Left lobe of liver (tissue), 2 donors: ENCODE results near the gene HDHD5. TPM values are rescaled to one million over a fixed set of nuclear protein-coding genes. Genes with fewer than 3 reads are reported as not detected.

Experiments used
- ATAC-seq: fragments of 200-7000 bp; cut with Tn5 transposase; one replicate; pipeline ENCODE4 v1.9.1; 2020; ENCODE audit warnings: mild to moderate bottlenecking, moderate library complexity
- DNase-seq: peaks from one replicate; pipeline ENCODE4 v3.0.0-alpha.2; 2020; ENCODE audit warnings: low spot score
- total RNA-seq: library from RNA; stranded (reverse); gene quantifications from one replicate; pipeline ENCODE4 v1.2.1, GENCODE V29; 2021
- donor health status: DM: no; HTN: no; CAD: no; lungs with moderate emphysema.
- donor health status: DM: no; HTN: yes; CAD: no.

HDHD5 gene
- total RNA-seq, 1 donor from 2014 or later: 31.7 TPM

DNA sequence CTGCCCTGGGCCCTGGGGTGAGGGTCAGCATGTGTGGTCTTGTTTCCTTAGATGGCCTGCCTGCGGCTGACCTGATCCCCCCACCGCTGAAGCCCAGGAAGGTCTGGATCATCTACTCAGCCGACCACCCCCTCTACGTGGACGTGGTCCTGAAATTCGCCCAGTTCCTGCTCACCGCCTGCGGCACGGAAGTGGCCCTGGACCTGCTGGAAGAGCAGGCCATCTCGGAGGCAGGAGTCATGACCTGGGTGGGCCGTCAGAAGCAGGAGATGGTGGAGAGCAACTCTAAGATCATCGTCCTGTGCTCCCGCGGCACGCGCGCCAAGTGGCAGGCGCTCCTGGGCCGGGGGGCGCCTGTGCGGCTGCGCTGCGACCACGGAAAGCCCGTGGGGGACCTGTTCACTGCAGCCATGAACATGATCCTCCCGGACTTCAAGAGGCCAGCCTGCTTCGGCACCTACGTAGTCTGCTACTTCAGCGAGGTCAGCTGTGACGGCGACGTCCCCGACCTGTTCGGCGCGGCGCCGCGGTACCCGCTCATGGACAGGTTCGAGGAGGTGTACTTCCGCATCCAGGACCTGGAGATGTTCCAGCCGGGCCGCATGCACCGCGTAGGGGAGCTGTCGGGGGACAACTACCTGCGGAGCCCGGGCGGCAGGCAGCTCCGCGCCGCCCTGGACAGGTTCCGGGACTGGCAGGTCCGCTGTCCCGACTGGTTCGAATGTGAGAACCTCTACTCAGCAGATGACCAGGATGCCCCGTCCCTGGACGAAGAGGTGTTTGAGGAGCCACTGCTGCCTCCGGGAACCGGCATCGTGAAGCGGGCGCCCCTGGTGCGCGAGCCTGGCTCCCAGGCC, 50.6 kb downstream of the HDHD5 start:
- DNase-seq: no peak

DNA sequence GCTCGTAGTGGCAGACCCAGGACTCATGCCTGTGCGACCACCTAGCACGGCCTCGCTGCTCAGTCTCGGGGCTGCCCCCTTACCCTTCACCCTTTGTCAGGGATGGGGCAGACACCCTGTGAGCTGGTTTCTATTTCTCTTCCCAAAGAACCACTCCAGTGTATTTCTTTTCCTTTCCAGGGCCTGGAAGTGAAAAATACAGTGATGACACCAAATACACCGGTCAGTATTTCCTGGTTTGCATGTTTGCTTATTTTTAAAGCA, 51.6 kb downstream of the HDHD5 start:
- ATAC-seq: no peak
- no peak for DNase-seq

More for the DNA sequence above, 50.6 kb downstream of the HDHD5 start:
- ATAC-seq: no peak

DNA sequence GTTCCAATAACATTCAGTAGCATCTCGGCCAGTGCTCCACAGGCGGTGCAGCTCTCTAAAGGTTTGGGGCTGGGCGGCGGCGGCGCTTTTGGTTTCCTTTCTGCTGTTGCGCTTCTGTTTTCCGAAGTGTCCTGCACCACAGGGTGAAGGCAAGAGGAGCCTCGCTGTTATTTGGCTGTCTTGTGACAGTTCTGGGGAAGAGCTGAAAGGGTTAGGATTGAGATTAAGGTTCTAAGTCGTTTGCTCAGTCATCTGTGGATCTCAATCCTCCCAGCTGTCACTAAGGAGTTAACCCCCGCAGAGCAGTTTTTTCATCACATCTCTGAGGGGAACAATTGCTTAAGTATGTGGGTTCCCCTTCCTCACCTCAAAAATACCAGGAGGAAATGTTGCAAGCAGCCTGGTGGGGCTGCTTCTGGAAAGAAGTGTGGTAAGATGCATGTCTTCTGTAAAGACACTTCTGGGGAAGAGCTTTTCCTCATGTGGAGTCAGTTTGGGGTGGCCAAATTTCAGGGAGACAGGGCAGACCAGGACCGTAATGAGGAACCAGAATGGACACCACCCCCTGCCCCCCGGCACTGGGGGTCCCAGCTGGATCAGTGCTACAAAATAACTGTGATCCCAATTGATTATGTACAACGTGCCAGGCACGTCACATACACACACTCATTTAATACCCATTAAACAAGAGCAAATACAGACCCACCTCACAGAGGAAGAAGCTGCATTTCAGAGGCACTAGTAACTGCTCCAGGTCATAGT, 52.1 kb downstream of the HDHD5 start:
- DNase-seq (no peak), ATAC-seq (peak; percentile 33)

DNA sequence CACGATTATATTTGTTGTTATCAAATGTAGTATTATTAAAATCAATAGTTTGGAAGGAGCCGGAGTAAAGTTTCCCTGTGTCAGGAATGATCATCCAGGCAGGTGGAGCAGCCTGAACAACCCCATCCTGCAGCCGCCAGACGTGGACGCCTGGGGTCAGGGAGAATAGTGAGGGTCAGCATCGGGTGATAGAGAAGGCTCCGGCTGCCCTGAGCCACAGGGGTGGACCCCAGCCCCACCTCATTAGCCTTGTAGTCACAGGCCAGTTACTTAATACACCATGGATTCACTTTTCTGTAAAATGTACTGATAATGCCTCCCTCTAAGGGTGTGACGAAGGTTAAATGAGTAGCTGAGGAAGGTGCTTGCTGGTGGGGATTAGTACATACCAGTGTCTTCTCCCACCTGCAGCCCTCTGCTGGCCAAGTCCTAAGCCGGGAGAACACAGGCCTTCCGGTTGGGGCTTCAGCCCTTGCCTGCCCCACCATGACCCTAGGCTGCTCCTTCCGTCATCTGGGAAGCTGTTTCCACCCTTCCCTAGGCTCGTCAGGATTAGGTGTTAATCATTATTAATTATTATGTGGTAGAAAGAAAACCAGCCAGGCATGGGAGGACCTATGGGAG, 52.8 kb downstream of the HDHD5 start:
- no peak for DNase-seq

DNA sequence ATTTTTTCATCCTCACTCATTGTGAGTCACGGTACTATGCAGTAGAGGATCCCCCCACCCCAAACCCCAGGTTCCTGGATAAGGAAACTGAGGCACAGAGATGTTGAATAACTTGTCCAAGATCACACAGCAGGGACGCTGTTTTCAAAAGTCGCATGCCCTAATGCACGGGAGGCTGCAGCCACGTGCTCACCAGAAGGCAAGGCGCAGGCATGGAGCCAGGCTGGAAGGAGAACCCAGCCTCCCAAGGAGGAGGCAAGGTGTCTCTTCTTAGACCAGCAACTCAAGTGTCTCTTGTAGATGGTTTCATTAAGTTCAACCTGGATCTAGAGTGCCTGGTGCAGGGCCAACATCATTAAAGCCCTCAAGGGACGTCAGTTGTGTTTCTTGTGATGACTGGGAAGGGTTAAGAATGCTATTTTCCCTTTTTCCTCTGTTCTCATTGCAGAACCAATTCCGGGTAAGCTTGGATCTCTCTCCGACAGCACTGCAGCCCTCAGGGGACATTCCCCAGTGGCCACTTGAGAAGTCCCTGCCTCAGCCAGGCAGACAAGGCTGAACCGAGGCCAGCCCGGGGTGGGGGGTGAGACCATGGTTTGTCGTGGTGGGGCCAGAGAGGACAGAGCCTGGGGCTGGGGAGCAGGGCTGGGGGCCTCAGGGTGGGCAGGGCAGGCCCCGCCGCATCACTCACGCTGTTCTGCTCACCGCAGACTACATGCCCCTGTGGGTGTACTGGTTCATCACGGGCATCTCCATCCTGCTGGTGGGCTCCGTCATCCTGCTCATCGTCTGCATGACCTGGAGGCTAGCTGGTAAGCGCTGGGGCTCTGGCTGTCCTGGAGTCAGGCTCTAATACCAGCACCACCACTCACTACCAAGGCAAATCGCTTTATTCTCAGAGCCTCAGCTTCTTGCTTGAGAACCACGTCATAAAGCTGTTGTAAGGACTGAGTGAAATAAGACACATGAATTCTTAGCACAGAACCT, 53.6 kb downstream of the HDHD5 start:
- ATAC-seq (no peak), DNase-seq (no peak)

More for the DNA sequence above, 52.8 kb downstream of the HDHD5 start:
- ATAC-seq: peak; percentile 35

DNA sequence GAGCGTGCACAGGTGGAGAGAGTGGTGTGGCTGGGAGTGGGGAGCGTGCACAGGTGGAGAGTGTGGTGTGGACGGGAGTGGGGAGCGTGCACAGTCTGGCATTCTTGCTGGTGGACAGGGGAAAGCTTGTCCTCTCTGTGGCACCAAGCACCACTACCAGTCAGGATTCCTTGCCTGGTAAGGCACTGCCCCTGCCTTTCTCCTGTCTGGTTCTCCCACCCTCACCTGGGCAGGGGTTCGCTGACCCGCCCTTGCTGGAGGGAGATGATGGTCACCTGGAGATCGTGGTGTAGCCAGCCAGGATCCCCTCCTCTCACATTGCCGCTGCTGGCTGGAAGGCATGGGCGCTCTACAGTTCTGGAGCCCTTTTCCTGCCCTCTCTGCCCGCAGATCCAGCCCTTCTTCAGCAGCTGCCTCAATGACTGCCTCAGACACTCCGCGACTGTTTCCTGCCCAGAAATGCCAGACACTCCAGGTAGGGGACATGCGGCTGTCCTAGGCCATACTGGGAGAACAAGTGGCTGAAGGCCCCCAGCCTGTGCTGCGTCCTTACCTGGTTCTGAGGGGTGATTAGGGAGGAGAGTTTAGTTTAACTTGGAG, 54.6 kb downstream of the HDHD5 start:
- DNase-seq (no peak), ATAC-seq (no peak)

DNA sequence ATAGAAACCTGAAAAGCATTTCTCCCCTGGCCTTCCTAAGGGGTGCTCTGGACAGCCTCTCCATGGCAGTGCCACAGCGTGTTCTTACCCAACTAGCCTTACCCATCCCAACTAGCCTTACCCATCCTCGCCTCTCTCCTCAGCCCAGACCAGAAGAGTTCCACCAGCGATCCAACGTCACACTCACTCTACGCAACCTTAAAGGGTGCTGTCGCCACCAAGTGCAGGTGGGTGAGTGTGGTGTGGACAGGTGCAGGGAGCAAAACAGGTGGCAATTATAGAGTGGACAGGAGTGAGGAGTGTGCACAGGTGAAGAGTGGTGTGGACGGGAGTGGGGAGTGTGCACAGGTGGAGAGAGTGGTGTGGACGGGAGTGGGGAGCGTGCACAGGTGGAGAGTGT, 55.7 kb downstream of the HDHD5 start:
- DNase-seq (no peak), ATAC-seq (no peak)

DNA sequence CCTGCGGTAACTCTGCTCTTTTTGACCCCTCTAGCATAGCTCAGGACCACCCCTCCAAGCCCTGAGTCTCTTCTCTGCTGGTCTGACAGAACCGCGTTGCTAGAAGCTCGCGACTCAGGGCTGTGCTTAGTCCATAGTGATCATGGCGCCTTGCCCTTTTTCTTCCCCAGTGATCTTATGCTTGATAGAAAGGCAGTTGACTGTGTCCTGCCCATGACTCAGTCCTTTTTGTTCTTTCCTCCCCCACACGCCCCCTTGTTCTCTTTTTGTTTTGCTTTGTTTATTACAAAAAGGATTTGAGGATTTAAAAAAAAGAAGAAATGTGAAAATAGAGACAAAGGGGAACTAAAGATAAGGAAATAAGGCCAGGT, 56.8 kb downstream of the HDHD5 start:
- DNase-seq: no peak
- ATAC-seq: no peak

DNA sequence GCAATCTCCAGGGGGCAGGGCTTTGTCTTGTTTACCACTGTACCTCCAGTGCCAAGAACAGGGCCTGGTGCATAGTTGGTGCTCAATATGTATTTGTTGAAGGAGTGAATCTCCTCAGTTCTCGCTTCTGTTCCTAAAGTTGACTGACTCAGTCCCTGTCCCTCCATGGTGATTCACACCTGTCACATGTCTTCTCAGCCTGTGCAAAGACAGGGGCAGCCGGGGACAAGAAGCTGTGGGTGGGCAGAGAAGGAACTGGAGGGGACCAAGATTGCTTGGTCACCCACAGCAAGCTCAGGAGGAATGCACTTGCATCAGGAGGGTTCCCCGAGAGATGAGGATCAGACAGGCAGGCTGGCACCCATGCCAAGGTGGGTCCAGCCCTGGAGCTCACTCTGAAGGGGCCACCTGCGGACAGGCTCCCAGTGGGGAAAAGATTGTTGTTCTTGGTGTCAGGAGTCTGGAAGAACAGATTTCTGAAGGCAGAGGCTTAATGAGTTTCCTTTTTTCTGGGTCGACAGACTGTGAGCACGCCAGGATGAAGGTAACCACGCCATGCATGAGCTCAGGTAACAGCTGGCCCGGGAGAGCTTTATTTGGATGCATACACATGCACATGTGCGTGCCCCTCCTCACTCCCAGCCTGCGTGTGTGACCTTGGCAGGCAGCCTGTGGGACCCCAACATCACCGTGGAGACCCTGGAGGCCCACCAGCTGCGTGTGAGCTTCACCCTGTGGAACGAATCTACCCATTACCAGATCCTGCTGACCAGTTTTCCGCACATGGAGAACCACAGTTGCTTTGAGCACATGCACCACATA, 57.4 kb downstream of the HDHD5 start:
- ATAC-seq: no peak

DNA sequence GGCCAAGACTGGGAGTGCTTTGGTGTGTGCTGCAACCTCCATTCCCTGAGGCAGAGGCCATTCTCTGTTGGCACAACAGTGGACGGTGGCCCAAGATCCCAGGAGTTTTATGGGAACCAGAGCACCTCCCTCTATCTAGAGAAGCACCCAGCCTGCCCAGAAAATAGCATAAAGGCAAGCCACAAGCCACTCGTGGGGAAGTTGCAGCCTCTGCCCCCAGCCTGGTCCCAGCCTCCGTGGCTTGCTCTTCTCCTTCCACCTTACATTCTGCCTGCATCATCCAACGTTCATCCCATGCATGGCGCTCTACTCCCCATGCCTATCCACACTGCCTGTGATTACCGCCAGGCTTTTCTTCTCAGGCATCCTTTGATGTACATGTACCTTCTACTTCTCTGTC, 58.5 kb downstream of the HDHD5 start:
- ATAC-seq (no peak), DNase-seq (no peak)

More for the DNA sequence above, 57.4 kb downstream of the HDHD5 start:
- DNase-seq: no peak

DNA sequence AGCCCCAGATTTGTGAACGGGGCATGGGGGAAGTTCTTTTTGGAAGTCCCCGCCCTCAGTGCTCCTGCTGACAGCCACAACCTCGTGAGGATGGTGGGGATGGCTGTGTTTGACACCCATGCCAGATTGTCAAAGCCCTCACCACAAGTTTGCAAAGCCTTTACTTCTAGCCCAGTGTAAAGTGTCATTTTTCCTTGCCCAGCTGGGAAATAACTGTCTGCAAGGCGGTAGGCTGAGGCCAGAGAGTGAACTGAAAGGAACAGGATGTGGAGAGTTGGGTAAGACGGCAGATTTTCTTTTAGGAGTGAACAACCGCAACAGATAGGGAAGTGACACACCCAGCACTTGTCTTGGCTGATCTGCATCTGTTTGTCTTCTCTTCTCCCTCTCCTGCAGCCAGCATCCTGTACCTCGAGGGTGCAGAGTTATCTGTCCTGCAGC, 60.7 kb downstream of the HDHD5 start:
- DNase-seq: no peak
- peak; percentile 44 for ATAC-seq

DNA sequence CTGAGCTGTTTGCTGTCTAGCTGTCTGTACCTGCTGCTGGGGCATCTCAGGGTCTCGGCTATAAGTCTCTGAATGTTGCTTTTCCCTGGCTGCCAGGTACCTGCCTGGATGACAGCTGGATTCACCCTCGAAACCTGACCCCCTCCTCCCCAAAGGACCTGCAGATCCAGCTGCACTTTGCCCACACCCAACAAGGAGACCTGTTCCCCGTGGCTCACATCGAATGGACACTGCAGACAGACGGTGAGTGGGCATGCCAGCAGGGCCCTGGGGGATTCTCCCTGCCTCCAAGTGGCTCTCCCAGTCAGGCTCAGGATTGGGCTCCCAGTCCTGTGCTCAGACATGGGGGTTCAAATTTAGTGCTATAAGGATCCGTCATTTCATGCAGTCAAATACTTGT, 61.4 kb downstream of the HDHD5 start:
- no peak for DNase-seq
- ATAC-seq: no peak

DNA sequence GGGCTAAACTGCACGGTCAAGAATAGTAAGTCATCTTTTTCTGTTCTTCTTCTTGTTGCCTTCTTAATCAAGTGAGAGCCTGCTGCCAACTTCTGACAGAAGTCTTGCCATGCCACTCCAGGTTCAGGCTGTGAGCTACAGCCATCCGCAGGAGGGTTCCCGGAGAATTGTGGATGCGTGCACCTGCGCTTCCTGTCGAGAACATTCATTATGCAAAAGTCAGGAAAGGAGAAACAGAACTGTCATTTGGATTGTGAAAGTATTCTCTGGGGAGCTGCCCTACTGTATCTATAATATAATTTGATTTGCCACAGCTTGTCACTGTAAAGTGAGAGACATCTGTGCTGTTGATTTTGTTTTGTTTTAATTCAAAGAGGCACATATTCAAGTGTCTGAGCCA, 62.0 kb downstream of the HDHD5 start:
- DNase-seq (peak; percentile 32), ATAC-seq (no peak)

DNA sequence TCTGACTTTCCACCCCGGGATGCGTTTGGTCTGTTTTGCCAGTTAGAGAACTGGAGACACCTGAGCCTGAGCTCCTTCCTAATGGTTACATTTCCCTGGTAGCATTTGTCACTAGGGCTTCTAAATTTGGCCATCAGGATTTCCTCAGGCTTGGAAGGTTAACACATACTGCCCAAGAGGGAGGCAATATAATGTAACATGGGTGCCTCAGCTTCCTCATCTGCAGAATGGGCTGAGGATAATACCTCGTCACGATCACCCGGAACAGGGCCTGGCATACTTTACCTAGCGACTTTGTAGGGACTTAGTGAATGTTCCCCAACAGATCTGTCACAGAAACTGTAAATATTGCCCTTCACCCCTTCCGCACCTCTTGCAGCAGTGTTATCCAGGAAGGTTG, 63.0 kb downstream of the HDHD5 start:
- ATAC-seq: no peak
- peak; percentile 29 for DNase-seq

DNA sequence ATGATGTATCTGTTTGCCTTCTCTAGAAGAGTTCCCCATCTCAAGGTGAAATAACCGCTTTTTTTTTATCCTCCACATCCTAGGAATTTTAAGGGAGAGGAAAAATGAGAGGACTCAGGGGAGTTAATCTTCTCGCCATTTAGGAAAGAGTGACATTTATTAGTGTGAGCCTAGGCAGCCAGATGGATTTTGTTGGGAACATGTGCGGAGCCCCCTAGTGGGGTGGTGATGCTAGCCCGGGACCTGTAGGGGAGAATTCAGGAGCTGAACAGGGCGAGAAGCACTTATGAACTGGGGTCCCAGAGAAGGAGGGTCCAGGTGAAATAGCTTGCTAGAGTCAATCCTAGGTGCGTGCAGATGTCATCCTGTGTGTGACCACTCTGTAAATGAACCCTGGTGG, 63.5 kb downstream of the HDHD5 start:
- DNase-seq: peak; percentile 35
- ATAC-seq: no peak

DNA sequence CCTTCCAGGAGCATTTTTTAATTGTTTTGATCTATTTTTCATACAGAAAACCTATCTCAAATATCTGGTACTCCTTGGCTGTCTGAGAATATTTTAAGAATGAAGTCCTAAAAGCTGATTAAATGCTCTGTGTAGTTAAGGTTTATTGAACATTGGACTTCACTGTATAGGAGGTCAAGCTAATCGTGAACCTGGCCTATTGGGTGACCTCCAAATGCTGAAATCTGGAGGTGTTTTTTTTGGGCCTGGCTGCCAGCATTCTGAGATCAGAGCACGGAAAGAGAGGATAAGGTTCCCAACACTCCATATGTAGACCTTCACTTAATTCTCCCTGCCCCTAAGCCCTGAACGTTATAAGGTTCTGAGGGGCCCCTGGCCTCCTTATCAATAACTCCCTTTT, 66.0 kb downstream of the HDHD5 start:
- DNase-seq (peak; percentile 22), ATAC-seq (peak; percentile 63)

DNA sequence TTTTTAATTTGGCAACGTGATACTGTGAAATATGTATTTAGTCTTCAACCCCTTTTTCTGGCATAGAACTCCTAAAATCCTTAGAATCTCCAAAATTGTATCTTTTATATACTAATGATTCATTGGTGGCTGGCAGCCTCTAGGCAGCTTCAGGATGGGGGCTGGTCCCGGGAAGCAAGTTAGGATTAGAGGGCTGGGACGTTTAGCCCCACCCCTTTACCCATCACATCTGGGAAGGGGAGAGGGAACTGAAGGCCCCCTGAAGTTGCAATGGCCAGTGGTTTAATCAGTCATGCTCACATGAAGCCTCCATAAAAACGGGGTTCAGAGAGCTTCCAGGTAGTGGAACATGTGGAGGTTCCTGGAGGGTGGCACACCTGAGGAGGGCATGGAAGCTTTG, 67.2 kb downstream of the HDHD5 start:
- ATAC-seq: no peak
- peak; percentile 15 for DNase-seq

DNA sequence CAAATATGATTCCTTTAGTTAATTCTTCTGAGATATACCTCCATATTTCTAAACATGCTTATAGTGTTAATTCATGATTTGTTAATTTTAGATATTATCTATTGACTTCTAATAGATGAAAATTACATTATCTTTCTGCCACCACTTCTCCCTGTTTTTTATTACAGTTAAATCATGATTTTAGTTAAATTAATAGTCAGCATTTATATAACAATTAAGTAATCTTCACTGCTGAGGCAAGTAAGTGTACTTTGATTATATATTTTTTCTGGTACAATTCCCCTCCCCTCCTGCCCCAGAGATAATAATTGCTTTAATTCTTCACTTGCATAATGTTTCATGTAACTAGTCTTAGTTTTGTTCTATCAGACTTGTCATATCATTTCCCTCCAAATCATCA, 68.5 kb downstream of the HDHD5 start:
- ATAC-seq (no peak), DNase-seq (no peak)
